ENCODE results near the gene IGLL5. TPM values are rescaled to one million over a fixed set of nuclear protein-coding genes. Genes with fewer than 3 reads are reported as not detected.

IGLL5 gene
- total RNA-seq, 1 experiment from 2014 or later: not detected

DNA sequence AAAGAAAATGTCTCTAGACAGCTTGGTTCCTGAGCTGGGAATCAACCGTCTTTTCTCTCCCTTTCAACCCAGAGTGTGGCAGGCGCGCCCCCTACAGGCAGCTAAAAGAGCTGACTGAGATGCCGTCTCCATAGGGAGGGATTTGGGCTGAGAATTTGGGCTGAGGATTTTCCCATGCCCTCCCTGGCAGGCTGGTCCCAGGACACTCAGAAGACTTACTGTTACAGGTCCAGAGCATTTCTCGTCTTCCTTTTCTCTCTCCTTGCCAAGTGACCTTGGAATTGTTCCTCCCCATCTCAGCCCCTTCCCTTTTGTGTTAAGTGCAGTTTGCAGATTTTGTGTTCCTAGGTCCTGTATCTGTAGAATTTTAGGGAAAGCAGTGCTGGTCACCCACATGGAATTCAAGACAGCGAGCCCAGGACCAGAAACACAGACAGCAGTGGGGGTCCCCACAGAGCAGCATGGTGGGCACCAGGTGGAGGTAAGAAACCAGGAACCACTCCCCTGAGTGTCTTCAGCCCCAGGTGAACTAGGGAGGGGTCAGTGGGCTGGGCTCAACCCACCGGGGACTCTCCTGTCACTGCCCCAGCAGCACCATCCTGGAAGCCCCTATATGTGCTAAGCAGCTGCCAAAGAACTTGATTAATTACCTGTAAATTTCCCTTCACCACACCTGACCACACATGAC lies 9.9 kb upstream of the IGLL5 start:
- ChIA-PET POLR2A (no interaction called here), CTCF (interaction anchor here (0.6 to 1.1 kb wide), 8 partner anchors 9 to 482 kb away, joined by 3 to 5 read pairs (median 4); no protein-coding TSS in a partner anchor)
- no TSS peak for BruUV-seq (replicated peaks)
- Mint-ChIP-seq H3K4me1 (ENCODE audit: insufficient read depth, unreplicated experiment) (no peaks in the 10 kb centered on the region), H3K27ac (ENCODE audit: low read depth, unreplicated experiment) (no peak overlapping the region), H3K36me3 (ENCODE audit: insufficient read depth, unreplicated experiment) (no peaks in the 10 kb centered on the region), H3K9me3 (ENCODE audit: unreplicated experiment) (peaks cover 7% of the 10 kb centered on the region), H3K4me3 (ENCODE audit: unreplicated experiment) (no peak overlapping the region), H3K27me3 (ENCODE audit: insufficient read depth, unreplicated experiment) (peaks cover 59% of the 10 kb centered on the region)
- peak; percentile 79 for TF ChIP-seq CTCF (IDR thresholded peaks at IDR 0.05; ENCODE audit: unreplicated experiment)
- DNase-seq (ENCODE audit: unreplicated experiment): peak; percentile 83
- intact Hi-C loops (cut with micrococcal nuclease): loop anchor here (1.0 kb wide), 2 partner anchors 89 to 124 kb away; no protein-coding TSS in a partner anchor

GRCh38 chr22:22878211-22878570 lies 9.4 kb upstream of the IGLL5 start:
- Mint-ChIP-seq H3K36me3 (ENCODE audit: insufficient read depth, unreplicated experiment) (no peaks in the 10 kb centered on the region), H3K27me3 (ENCODE audit: insufficient read depth, unreplicated experiment) (peaks cover 59% of the 10 kb centered on the region), H3K4me1 (ENCODE audit: insufficient read depth, unreplicated experiment) (no peaks in the 10 kb centered on the region), H3K27ac (ENCODE audit: low read depth, unreplicated experiment) (no peak overlapping the region), H3K9me3 (ENCODE audit: unreplicated experiment) (peaks cover 7% of the 10 kb centered on the region), H3K4me3 (ENCODE audit: unreplicated experiment) (no peak overlapping the region)
- TF ChIP-seq CTCF (IDR thresholded peaks at IDR 0.05; ENCODE audit: unreplicated experiment): no peak
- ChIA-PET CTCF (interaction anchor here (0.6 to 1.0 kb wide), 4 partner anchors 8 to 267 kb away, joined by 3 read pairs; no protein-coding TSS in a partner anchor), POLR2A (interaction anchor here (0.6 kb wide), 1 partner anchor 259 kb away, joined by 3 read pairs; no protein-coding TSS in a partner anchor)
- no TSS peak for BruUV-seq (replicated peaks)
- DNase-seq (ENCODE audit: unreplicated experiment): no peak
- intact Hi-C loops (cut with micrococcal nuclease): no loop called here

DNA sequence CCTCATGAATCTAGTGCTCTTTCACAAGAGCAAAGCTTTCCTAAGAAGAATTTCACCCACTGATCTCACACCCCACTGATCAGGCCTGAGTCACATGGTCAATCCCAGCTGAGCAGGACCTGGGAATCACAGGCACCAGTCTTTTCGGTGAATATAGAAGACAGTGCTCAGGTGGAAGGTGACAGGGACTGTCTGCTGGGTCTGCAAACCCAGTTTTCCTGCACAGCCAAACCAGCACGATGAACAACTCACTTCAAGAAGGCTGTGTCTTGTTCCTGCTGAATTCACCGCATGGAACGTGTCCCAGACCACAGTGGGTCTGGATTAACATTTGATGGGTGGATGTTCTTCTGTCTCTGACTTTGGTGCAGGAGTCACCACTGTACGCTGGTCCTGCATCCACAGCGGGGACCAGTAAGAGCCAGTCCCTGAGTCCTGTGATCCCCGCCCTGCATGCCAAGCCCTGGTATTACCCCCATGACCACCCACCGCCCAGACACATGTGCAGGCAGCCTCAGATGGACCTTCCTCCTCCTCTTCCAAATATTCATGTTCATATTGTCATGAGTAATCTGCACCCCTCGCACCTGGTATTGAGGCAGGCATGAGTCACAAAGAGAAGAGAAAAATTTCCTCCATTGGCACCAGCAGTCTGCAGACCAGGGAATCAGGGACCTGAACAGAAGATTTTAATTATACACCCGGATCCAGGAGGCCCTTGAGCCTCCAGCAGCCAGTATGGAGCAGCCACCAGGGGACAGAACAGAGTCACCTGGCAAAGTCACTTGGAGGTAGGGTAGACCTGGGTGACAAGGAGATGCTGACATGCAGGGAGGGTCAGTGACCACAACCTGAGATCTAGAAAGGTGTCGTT lies 8.6 kb upstream of the IGLL5 start:
- DNase-seq (ENCODE audit: unreplicated experiment): no peak
- intact Hi-C loops (cut with micrococcal nuclease): no loop called here
- Mint-ChIP-seq H3K4me3 (ENCODE audit: unreplicated experiment) (no peak overlapping the region), H3K9me3 (ENCODE audit: unreplicated experiment) (peaks cover 7% of the 10 kb centered on the region), H3K27me3 (ENCODE audit: insufficient read depth, unreplicated experiment) (peaks cover 51% of the 10 kb centered on the region), H3K4me1 (ENCODE audit: insufficient read depth, unreplicated experiment) (no peaks in the 10 kb centered on the region), H3K36me3 (ENCODE audit: insufficient read depth, unreplicated experiment) (no peaks in the 10 kb centered on the region), H3K27ac (ENCODE audit: low read depth, unreplicated experiment) (no peak overlapping the region)
- CTCF ChIA-PET: interaction anchor here (0.5 to 1.9 kb wide), 5 partner anchors 7 to 714 kb away, joined by 3 to 8 read pairs (median 3); no protein-coding TSS in a partner anchor
- BruUV-seq (replicated peaks): no TSS peak
- POLR2A ChIA-PET: interaction anchor here (0.6 to 0.7 kb wide), 2 partner anchors 16 to 258 kb away, joined by 3 read pairs; no protein-coding TSS in a partner anchor
- TF ChIP-seq CTCF (IDR thresholded peaks at IDR 0.05; ENCODE audit: unreplicated experiment): no peak

DNA sequence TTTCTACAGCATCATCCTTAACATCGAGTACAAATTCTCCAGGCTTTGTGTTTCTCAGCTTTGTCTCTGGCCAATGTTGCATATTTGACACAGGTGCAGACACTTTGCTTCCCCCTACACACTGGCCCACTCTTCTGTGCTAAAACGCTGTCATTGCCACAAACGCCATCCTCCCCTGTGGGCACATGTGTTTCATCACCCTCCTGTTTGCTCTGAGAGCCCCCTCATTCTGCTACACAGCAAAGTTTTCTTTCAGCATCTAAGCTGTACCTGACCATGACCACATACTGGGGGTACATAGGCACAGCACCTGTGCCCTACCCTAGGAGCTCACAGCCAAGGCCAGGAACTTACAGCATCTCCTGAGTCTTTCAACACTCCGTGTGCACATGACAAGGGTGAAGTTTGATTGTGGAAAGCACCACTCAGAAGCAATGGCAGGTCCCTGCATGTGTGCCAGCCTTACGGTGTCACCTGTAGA lies 7.9 kb upstream of the IGLL5 start:
- no peaks in the 10 kb centered on the region for H3K4me1 Mint-ChIP-seq (ENCODE audit: insufficient read depth, unreplicated experiment)
- POLR2A ChIA-PET: interaction anchor here (0.6 kb wide), 1 partner anchor 128 kb away, joined by 3 read pairs; no protein-coding TSS in a partner anchor
- peaks cover 5% of the 10 kb centered on the region for H3K36me3 Mint-ChIP-seq (ENCODE audit: insufficient read depth, unreplicated experiment)
- no peak for DNase-seq (ENCODE audit: unreplicated experiment)
- peaks cover 2% of the 10 kb centered on the region for H3K9me3 Mint-ChIP-seq (ENCODE audit: unreplicated experiment)
- intact Hi-C loops (cut with micrococcal nuclease): no loop called here
- H3K27ac Mint-ChIP-seq (ENCODE audit: low read depth, unreplicated experiment): no peak overlapping the region
- CTCF ChIA-PET: interaction anchor here (0.5 to 1.9 kb wide), 6 partner anchors 31 to 715 kb away, joined by 3 to 8 read pairs (median 4); no protein-coding TSS in a partner anchor
- H3K4me3 Mint-ChIP-seq (ENCODE audit: unreplicated experiment): no peak overlapping the region
- peaks cover 44% of the 10 kb centered on the region for H3K27me3 Mint-ChIP-seq (ENCODE audit: insufficient read depth, unreplicated experiment)
- TF ChIP-seq CTCF (IDR thresholded peaks at IDR 0.05; ENCODE audit: unreplicated experiment): no peak
- BruUV-seq (replicated peaks): no TSS peak
